ENCODE measurements around the gene PRXL2C.

DNA sequence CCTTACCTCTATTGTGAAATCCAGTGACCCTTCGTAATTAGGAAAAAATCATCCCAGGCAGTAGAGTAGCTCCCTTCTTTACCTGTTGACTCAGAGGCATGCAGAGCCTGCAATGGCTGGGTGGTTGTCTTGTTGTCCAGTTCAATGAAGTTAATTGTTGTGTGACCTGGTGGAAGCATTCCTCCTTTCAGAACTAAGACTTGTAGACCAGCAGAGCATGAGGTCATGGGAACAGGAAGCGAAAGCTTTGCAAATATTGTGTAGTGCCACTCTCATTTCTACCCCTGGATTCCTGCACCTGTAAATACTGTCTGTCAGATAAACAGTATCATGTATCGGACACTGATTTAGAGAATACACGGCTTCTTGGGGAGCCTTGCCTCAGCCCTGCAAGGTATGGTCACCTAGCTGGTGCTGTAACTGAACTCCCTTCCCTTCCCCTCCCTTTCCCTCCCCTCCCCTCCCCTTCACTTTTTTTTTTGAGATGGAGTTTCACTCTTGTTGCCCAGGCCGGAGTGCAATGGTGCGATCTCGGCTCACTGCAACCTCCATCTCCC lies 5.7 kb upstream of the PRXL2C start:
- TF ChIP-seq, protein P1, sequence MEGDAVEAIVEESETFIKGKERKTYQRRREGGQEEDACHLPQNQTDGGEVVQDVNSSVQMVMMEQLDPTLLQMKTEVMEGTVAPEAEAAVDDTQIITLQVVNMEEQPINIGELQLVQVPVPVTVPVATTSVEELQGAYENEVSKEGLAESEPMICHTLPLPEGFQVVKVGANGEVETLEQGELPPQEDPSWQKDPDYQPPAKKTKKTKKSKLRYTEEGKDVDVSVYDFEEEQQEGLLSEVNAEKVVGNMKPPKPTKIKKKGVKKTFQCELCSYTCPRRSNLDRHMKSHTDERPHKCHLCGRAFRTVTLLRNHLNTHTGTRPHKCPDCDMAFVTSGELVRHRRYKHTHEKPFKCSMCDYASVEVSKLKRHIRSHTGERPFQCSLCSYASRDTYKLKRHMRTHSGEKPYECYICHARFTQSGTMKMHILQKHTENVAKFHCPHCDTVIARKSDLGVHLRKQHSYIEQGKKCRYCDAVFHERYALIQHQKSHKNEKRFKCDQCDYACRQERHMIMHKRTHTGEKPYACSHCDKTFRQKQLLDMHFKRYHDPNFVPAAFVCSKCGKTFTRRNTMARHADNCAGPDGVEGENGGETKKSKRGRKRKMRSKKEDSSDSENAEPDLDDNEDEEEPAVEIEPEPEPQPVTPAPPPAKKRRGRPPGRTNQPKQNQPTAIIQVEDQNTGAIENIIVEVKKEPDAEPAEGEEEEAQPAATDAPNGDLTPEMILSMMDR (IDR thresholded peaks at IDR 0.05; ENCODE audit: low read depth, low read length, poor library complexity, severe bottlenecking): no peak
- TF ChIP-seq EZH2phosphoT487 (IDR thresholded peaks at IDR 0.05; ENCODE audit: borderline replicate concordance, low read length): no peak
